Bronchial epithelial cell (primary cell): ENCODE measurements around the gene MT1G. TPM values are rescaled to one million over a fixed set of nuclear protein-coding genes. Genes with fewer than 3 reads are reported as not detected.
A peak's percentile ranks its signal among the peaks of the same experiment; 100 is the strongest.
"Not testable (repeated sequence)": the region's sequence is repeated elsewhere in the genome, so short reads cannot be mapped to it uniquely, and the experiment has no call there.

Experiments used
- DNase-seq: peaks from one replicate; pipeline ENCODE4 v3.0.0-alpha.2; 2010; ENCODE audit warnings: low read depth
- FAIRE-seq: peaks from 2 replicates; lab custom pipeline; 2011; peaks lifted over from hg19 to GRCh38; lab: Jason Lieb, UNC
- H3K27me3 ChIP-seq: 2 replicates; pipeline ENCODE4 v1.5.1; 2011; ENCODE audit warnings: low read length; ENCODE audit not compliant: control insufficient read depth, insufficient read depth
- H3K36me3 ChIP-seq: 2 replicates; pipeline ENCODE4 v1.5.1; 2011; ENCODE audit warnings: low read length; ENCODE audit not compliant: control insufficient read depth, insufficient read depth
- H3K4me3 ChIP-seq: 2 replicates; pipeline ENCODE4 v1.5.1; 2011; ENCODE audit warnings: mild to moderate bottlenecking, low read depth, low read length, control low read depth
- total RNA-seq: library from RNA; depleted of rRNA; stranded (reverse); fragments of >200 nt; gene quantifications from 2 replicates; pipeline ENCODE4 v1.2.1, GENCODE V29; 2014
- TF ChIP-seq, protein P1 (sequence below): IDR thresholded peaks from 2 replicates; pipeline ENCODE4 v1.5.1; 2011; ENCODE audit warnings: mild to moderate bottlenecking, moderate library complexity, low read length, control low read depth, inconsistent platforms; ENCODE audit not compliant: insufficient read depth, severe bottlenecking

Gene MT1G
- total RNA-seq, 1 donor from 2014 or later = not detected

GRCh38 chr16:56623637-56624036, 44.2 kb downstream of the MT1G start:
- Histone ChIP-seq H3K27me3 (no peaks in the 10 kb centered on the region), H3K36me3 (no peaks in the 10 kb centered on the region), H3K4me3 (no peak overlapping the region)
- DNase-seq (no peak), FAIRE-seq (no peak)
- TF ChIP-seq, protein P1, sequence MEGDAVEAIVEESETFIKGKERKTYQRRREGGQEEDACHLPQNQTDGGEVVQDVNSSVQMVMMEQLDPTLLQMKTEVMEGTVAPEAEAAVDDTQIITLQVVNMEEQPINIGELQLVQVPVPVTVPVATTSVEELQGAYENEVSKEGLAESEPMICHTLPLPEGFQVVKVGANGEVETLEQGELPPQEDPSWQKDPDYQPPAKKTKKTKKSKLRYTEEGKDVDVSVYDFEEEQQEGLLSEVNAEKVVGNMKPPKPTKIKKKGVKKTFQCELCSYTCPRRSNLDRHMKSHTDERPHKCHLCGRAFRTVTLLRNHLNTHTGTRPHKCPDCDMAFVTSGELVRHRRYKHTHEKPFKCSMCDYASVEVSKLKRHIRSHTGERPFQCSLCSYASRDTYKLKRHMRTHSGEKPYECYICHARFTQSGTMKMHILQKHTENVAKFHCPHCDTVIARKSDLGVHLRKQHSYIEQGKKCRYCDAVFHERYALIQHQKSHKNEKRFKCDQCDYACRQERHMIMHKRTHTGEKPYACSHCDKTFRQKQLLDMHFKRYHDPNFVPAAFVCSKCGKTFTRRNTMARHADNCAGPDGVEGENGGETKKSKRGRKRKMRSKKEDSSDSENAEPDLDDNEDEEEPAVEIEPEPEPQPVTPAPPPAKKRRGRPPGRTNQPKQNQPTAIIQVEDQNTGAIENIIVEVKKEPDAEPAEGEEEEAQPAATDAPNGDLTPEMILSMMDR = no peak

DNA sequence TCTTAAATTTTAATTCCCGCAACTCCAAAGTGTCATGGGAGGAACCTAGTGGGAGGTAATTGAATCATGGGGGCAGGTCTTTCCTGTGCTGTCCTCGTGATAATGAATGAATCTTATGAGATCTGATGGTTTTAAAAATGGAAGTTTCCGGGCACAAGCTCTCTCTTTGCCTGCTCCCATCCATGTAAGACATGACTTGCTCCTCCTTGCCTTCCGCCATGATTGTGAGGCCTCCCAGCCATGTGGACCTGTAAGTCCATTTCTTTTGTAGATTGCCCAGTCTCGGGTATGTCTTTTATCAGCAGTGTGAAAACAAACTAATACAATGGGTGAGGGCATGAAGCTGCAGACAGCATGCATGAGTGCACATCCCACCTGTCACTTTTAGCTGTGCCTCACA, 44.7 kb downstream of the MT1G start:
- H3K4me3 ChIP-seq, DNase-seq, H3K27me3 ChIP-seq, FAIRE-seq, H3K36me3 ChIP-seq: not testable (repeated sequence)

DNA sequence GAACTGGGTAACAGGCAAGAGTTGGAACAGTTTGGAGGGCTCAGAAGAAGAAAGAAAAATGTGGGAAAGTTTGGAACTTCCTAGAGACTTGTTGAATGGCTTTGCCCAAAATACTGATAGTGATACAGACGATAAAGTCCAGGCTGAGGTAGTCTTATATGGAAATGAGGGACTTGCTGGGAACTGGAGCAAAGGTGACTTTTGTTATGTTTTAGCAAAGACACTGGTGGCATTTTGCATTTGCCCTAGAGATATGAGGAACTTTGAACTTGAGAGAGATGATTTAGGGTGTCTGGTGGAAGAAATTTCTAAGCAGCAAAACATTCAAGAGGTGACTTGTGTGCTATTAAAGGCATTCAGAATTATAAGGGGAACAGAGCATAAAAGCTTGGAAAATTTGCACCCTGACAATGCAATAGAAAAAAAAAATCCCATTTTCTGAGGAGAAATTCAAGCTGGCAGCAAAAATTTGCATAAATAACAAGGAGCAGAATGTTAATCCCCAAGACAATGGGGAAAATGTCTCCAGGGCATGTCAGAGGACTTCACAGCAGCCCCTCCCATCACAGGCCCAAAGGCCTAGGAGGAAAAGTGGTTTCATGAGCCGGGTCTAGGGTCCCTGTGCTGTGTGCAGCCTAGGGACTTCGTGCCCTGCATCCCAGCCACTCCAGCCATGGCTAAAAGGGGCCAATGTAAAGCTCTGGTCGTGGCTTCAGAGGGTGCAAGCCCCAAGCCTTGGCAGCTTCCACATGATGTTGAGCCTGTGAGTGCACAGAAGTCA, 46.0 kb downstream of the MT1G start:
- H3K36me3 ChIP-seq, H3K4me3 ChIP-seq, FAIRE-seq, DNase-seq, H3K27me3 ChIP-seq: not testable (repeated sequence)

- H3K27me3 ChIP-seq = no peaks in the 10 kb centered on the region
- TF ChIP-seq, protein P1 = no peak
- DNase-seq (no peak), FAIRE-seq (no peak)
- H3K36me3 ChIP-seq = no peaks in the 10 kb centered on the region
- no peak overlapping the region for H3K4me3 ChIP-seq
Measured at GRCh38 chr16:56620339-56620897, 47.4 kb downstream of the MT1G start.

- Histone ChIP-seq H3K27me3 (no peaks in the 10 kb centered on the region), H3K36me3 (no peaks in the 10 kb centered on the region), H3K4me3 (no peak overlapping the region)
- TF ChIP-seq, protein P1 = no peak
- DNase-seq = no peak
- FAIRE-seq = no peak
Measured at GRCh38 chr16:56618138-56618537, 49.7 kb downstream of the MT1G start.

DNA sequence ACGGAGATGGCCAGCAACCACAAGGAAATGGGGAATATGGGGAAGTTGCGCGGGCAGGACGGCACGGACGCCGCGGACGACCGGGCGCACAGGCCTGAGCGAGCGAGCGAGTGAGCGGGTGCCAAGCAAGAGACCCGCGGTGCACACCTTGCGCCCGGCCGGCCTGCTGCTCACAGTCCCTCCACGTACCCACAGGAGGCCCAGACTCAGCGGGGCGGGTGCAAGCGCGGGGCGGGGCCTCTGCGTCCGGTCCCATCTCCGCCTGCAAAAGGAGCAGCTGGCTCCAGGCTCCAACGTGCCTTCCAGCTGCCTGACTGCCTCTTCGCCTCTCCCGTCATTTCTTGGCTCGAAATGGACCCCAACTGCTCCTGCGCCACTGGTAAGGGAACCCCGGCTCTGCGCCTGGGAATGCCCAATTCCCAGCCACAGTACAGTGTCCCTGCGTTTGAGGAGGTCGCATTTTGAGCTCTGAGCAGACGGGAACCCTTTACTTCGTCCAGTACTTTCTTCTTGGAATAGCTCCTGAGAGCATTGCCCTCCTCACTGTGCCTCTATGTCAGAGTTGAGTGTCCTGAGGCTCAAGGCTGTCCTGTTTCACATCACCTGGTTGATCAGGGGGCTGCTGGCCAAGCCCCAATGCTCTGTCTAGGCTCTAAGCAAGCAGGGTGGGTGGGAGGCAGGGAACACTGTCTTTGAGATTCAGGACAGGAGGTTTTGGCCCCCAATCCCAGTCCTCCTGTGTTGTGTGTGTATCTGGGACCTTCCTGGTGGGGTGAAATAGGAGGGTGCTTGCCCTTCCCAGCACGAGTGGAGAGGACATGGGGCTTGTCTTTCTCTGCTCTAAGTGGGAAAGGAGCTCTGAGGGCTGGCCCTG, 50.4 kb downstream of the MT1G start:
- FAIRE-seq = no peak
- peak; percentile 56 for DNase-seq
- Histone ChIP-seq H3K4me3 (peak overlapping the region; percentile 32), H3K36me3 (no peaks in the 10 kb centered on the region), H3K27me3 (no peaks in the 10 kb centered on the region)
- TF ChIP-seq, protein P1 = no peak

Other genes with a start within 250 kb of the MT1G start
- 224 and 319 TPM in 2 replicates for gene AMFR, start 242.5 kb downstream of the MT1G start, total RNA-seq
- 41.5 and 45.8 TPM in 2 replicates for gene NUDT21, start 216.7 kb downstream of the MT1G start, total RNA-seq
- 30.0 and 63.5 TPM in 2 replicates for gene OGFOD1, start 216.5 kb downstream of the MT1G start, total RNA-seq
- 31.6 and 46.6 TPM in 2 replicates for gene BBS2, start 148.0 kb downstream of the MT1G start, total RNA-seq
- not detected in 2 replicates for gene MT4, start 103.0 kb downstream of the MT1G start, total RNA-seq
- not detected in 2 replicates for gene MT3, start 78.5 kb downstream of the MT1G start, total RNA-seq
- gene MT2A, start 59.5 kb downstream of the MT1G start, total RNA-seq = 10.0 and 34.0 TPM in 2 replicates
- gene MT1E, start 42.3 kb downstream of the MT1G start, total RNA-seq = 60.8 and 90.5 TPM in 2 replicates
- 0.26 TPM in 1 of 2 replicates, not detected in the other for gene MT1M, start 35.4 kb downstream of the MT1G start, total RNA-seq
- gene MT1A, start 29.4 kb downstream of the MT1G start, total RNA-seq = not detected in 2 replicates
- not detected in 2 replicates for gene MT1B, start 16.2 kb downstream of the MT1G start, total RNA-seq
- gene MT1F, start 10.1 kb downstream of the MT1G start, total RNA-seq = 1.5 and 1.6 TPM in 2 replicates
- gene MT1H, start 1.7 kb upstream of the MT1G start, total RNA-seq = not detected in 2 replicates
- gene MT1X, start 14.4 kb upstream of the MT1G start, total RNA-seq = 212 and 261 TPM in 2 replicates
- 43.0 and 47.4 TPM in 2 replicates for gene NUP93, start 62.1 kb upstream of the MT1G start, total RNA-seq
- not detected in 2 replicates for gene SLC12A3, start 197.1 kb upstream of the MT1G start, total RNA-seq